ENCODE measurements around the gene RNF5. TPM values are rescaled to one million over a fixed set of nuclear protein-coding genes. Genes with fewer than 3 reads are reported as not detected.

Gene RNF5
- total and polyA plus RNA-seq, 2 of the 4 experiments (the other 2 are of a cell fraction): 18.8 to 41.4 TPM

- Histone ChIP-seq H3K9me1 (ENCODE audit: insufficient read depth, low read length) (0 out of 2 replicates have a peak, but pooled peaks cover 4% of the 10 kb centered on the region), H3K23ac (ENCODE audit: low read depth, low read length) (no peak overlapping the region), H3K4ac (ENCODE audit: low read depth, low read length) (no peak overlapping the region), H3K27ac (ENCODE audit: insufficient read depth, low read length) (no peak overlapping the region), H2AK9ac (replicated peaks; ENCODE audit: low read depth, low read length, poor library complexity) (no peak overlapping the region), H2AK5ac (ENCODE audit: low read depth, low read length) (no peak overlapping the region), H4K5ac (ENCODE audit: low read depth, low read length) (no peak overlapping the region), H3K18ac (ENCODE audit: low read depth, low read length) (no peak overlapping the region), H3K9ac (ENCODE audit: low read depth, low read length) (no peak overlapping the region), H3K79me1 (ENCODE audit: low read depth in 1 of 2, low read length in 2 of 2) (peaks cover 0 to 3% of the 10 kb centered on the region in 2 experiments; a peak in 1 of 4 replicates), H3K27me3 (ENCODE audit: control insufficient read depth, insufficient read depth, low read length) (peaks cover 27% of the 10 kb centered on the region), H3K14ac (replicated peaks; ENCODE audit: low read depth, low read length) (no peak overlapping the region), H3K36me3 (ENCODE audit: control insufficient read depth, insufficient read depth, low read length) (peaks cover 2% of the 10 kb centered on the region; the same call in 1 of the 2 replicates), H3K56ac (ENCODE audit: extremely low read depth, insufficient read depth, low read length) (no peak overlapping the region), H4K8ac (ENCODE audit: low read depth in 2 of 2, low read length in 2 of 2) (no peak overlapping the region), H2BK15ac (ENCODE audit: low read depth, low read length) (no peak overlapping the region), H3K4me1 (ENCODE audit: control insufficient read depth, insufficient read depth, low read length) (peaks cover 11% of the 10 kb centered on the region), H3K9me3 (ENCODE audit: control insufficient read depth, insufficient read depth, low read length) (peaks cover 2% of the 10 kb centered on the region; the same call in 1 of the 2 replicates), H4K20me1 (ENCODE audit: insufficient read depth, low read length) (no peaks in the 10 kb centered on the region), H3K4me2 (ENCODE audit: low read depth, low read length) (no peak overlapping the region), H2AFZ (replicated peaks; ENCODE audit: low read length, poor library complexity) (no peak overlapping the region), H2BK5ac (ENCODE audit: low read depth, low read length, poor library complexity, severe bottlenecking) (no peak overlapping the region), H3K4me3 (ENCODE audit: insufficient read depth, low read depth, low read length) (no peak overlapping the region), H2BK20ac (ENCODE audit: low read depth, low read length) (no peak overlapping the region), H4K91ac (ENCODE audit: insufficient read depth, low read depth, low read length) (no peak overlapping the region), H2BK120ac (ENCODE audit: low read depth, low read length) (no peak overlapping the region)
- no peak for ATAC-seq (ENCODE audit: low read depth)
- BruUV-seq (replicated peaks): no TSS peak
- in situ Hi-C loops (cut with MboI; ENCODE audit: low sequenced_read_pairs): no loop called here
- ChIA-PET CTCF (interaction anchor here (0.9 to 1.3 kb wide), 2 partner anchors 11 to 12 kb away, joined by 4 to 5 read pairs; no protein-coding TSS in a partner anchor), POLR2A (ENCODE audit: unreplicated experiment) (interaction anchor here (0.6 kb wide), 1 partner anchor 19 kb away, joined by 8 read pairs; the partner anchor contains the start of gene ATF6B)
- dilution Hi-C loops (cut with HindIII; ENCODE audit: low sequenced_read_pairs, unreplicated experiment): no loop called here
- no CpG with 5 or more reads among the region's 4 CpGs for WGBS, 2 experiments (ENCODE audit: extremely low coverage in 2 of 2, insufficient read length in 1 of 2)
- no peak for DNase-seq
- intact Hi-C loops (cut with micrococcal nuclease): no loop called here
- TF ChIP-seq MAZ (IDR thresholded peaks at IDR 0.05; ENCODE audit: borderline replicate concordance, low read depth, low read length) (no peak), RFX5 (IDR thresholded peaks at IDR 0.05; ENCODE audit: low read depth, low read length) (no peak), FOS (IDR thresholded peaks at IDR 0.05; ENCODE audit: low read depth, low read length) (no peak), ELK1 (IDR thresholded peaks at IDR 0.05; ENCODE audit: borderline replicate concordance, low read depth, low read length) (no peak), MXI1 (IDR thresholded peaks at IDR 0.05; ENCODE audit: borderline replicate concordance, low read depth, low read length) (no peak), CHD1 (IDR thresholded peaks at IDR 0.05; ENCODE audit: low read depth, low read length) (no peak)
Measured at GRCh38 chr6:32147401-32148132, 30.6 kb upstream of the RNF5 start.

All from IMR-90 (cell line).